BLaER1 (cell line): ENCODE results near the gene RTN3.

Experiments
- H3K27ac ChIP-seq: shearing (Covaris generic); formaldehyde crosslinking; 2 replicates; pipeline ENCODE4 v1.8.1; 2022
- H3K27me3 ChIP-seq: shearing (Covaris generic); formaldehyde crosslinking; 2 replicates; pipeline ENCODE4 v1.8.1; 2022
- H3K36me3 ChIP-seq: shearing (Covaris generic); formaldehyde crosslinking; 2 replicates; pipeline ENCODE4 v1.8.1; 2022
- H3K4me1 ChIP-seq: shearing (Covaris generic); formaldehyde crosslinking; 2 replicates; pipeline ENCODE4 v1.8.1; 2022
- H3K4me2 ChIP-seq: shearing (Covaris generic); formaldehyde crosslinking; 2 replicates; pipeline ENCODE4 v1.8.1; 2022
- H3K4me3 ChIP-seq: shearing (Covaris generic); formaldehyde crosslinking; 2 replicates; pipeline ENCODE4 v1.8.1; 2022
- H3K9ac ChIP-seq: shearing (Covaris generic); formaldehyde crosslinking; 2 replicates; pipeline ENCODE4 v1.8.1; 2022
- H3K9me3 ChIP-seq: shearing (Covaris generic); formaldehyde crosslinking; 2 replicates; pipeline ENCODE4 v1.8.1; 2022
- H4K20me1 ChIP-seq: shearing (Covaris generic); formaldehyde crosslinking; 2 replicates; pipeline ENCODE4 v1.8.1; 2022
- Cebpa-rat ChIP-seq: shearing (Covaris generic); IDR thresholded peaks from 2 replicates; pipeline ENCODE4 v1.8.1; 2022

RTN3 gene

GRCh38 chr11:63720611-63721010, 39.3 kb downstream of the RTN3 start:
- H3K27me3 ChIP-seq, result no peaks in the 10 kb centered on the region
- H3K4me1 ChIP-seq, result no peaks in the 10 kb centered on the region
- H3K9ac ChIP-seq, result no peak overlapping the region
- H3K36me3 ChIP-seq, result peaks cover 31% of the 10 kb centered on the region
- no peak overlapping the region for H3K4me2 ChIP-seq
- H3K9me3 ChIP-seq, result no peaks in the 10 kb centered on the region
- no peak for TF ChIP-seq Cebpa-rat
- peaks cover 86% of the 10 kb centered on the region for H4K20me1 ChIP-seq
- no peak overlapping the region for H3K27ac ChIP-seq
- H3K4me3 ChIP-seq, result no peak overlapping the region

DNA sequence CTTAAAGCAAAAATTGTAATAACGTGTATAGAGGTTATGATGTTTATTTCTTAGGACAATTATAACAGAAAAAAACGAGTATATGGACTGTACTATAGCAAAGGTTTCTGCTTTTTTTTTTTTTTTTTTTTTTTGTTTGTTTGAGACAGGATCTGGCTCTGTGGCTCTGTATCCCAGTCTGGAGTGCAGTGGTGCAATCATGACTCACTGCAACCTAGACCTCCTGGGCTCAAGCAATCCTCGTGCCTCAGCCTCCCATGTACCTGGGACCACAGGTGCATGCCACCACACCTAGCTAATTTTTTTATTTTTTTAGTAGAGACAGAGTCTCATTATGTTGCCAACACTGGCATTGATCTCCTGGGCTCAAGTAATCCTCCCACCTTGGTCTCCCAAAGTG, 48.0 kb downstream of the RTN3 start:
- H4K20me1 ChIP-seq, result peaks cover 25% of the 10 kb centered on the region
- no peak overlapping the region for H3K9ac ChIP-seq
- peaks cover 11% of the 10 kb centered on the region; the same call in 1 of the 2 replicates for H3K36me3 ChIP-seq
- no peak overlapping the region for H3K4me3 ChIP-seq
- H3K27me3 ChIP-seq, result no peaks in the 10 kb centered on the region
- H3K27ac ChIP-seq, result no peak overlapping the region
- H3K9me3 ChIP-seq, result no peaks in the 10 kb centered on the region
- no peak for TF ChIP-seq Cebpa-rat
- no peak overlapping the region for H3K4me2 ChIP-seq
- H3K4me1 ChIP-seq, result peaks cover 8% of the 10 kb centered on the region; the same call in 1 of the 2 replicates

GRCh38 chr11:63736864-63737263, 55.6 kb downstream of the RTN3 start:
- no peak overlapping the region for H3K4me3 ChIP-seq
- H3K9ac ChIP-seq, result no peak overlapping the region
- H4K20me1 ChIP-seq, result peaks cover 57% of the 10 kb centered on the region
- no peak overlapping the region for H3K4me2 ChIP-seq
- H3K9me3 ChIP-seq, result no peaks in the 10 kb centered on the region
- TF ChIP-seq Cebpa-rat, result no peak
- no peak overlapping the region for H3K27ac ChIP-seq
- peaks cover 17% of the 10 kb centered on the region for H3K36me3 ChIP-seq
- no peaks in the 10 kb centered on the region for H3K27me3 ChIP-seq
- H3K4me1 ChIP-seq, result peaks cover 14% of the 10 kb centered on the region; the same call in 1 of the 2 replicates

DNA sequence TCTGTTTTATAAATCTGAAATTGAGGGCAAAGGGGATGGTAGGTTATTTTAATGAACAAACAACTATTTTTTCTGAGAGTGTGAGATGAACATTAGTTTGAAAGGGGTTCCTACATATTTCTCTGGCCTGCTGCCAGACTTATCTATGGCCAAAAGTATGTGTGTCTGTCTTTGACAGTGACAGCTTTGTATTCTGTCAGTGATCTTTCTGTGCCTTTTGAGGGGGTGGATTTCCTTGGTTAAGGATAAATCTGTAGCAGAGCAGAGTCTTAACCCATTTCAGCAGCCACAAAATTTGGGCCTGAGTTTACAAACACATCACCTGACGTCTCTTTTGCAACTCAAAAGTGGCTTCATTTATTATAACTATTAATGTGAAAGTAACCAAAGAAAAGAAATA, 56.4 kb downstream of the RTN3 start:
- no peak overlapping the region for H3K27ac ChIP-seq
- H3K9ac ChIP-seq, result no peak overlapping the region
- no peak overlapping the region for H3K4me3 ChIP-seq
- no peaks in the 10 kb centered on the region for H3K27me3 ChIP-seq
- H3K4me1 ChIP-seq, result peaks cover 14% of the 10 kb centered on the region; the same call in 1 of the 2 replicates
- H3K9me3 ChIP-seq, result no peaks in the 10 kb centered on the region
- peaks cover 17% of the 10 kb centered on the region for H3K36me3 ChIP-seq
- peaks cover 57% of the 10 kb centered on the region for H4K20me1 ChIP-seq
- no peak for TF ChIP-seq Cebpa-rat
- H3K4me2 ChIP-seq, result no peak overlapping the region

GRCh38 chr11:63738720-63739360, 57.5 kb downstream of the RTN3 start:
- Histone ChIP-seq H3K27ac (no peak overlapping the region), H3K4me2 (no peak overlapping the region), H3K27me3 (no peaks in the 10 kb centered on the region), H3K9me3 (no peaks in the 10 kb centered on the region), H3K9ac (no peak overlapping the region), H3K4me1 (peaks cover 14% of the 10 kb centered on the region; the same call in 1 of the 2 replicates), H4K20me1 (peaks cover 57% of the 10 kb centered on the region), H3K4me3 (no peak overlapping the region), H3K36me3 (peaks cover 13% of the 10 kb centered on the region)
- TF ChIP-seq Cebpa-rat, result no peak

DNA sequence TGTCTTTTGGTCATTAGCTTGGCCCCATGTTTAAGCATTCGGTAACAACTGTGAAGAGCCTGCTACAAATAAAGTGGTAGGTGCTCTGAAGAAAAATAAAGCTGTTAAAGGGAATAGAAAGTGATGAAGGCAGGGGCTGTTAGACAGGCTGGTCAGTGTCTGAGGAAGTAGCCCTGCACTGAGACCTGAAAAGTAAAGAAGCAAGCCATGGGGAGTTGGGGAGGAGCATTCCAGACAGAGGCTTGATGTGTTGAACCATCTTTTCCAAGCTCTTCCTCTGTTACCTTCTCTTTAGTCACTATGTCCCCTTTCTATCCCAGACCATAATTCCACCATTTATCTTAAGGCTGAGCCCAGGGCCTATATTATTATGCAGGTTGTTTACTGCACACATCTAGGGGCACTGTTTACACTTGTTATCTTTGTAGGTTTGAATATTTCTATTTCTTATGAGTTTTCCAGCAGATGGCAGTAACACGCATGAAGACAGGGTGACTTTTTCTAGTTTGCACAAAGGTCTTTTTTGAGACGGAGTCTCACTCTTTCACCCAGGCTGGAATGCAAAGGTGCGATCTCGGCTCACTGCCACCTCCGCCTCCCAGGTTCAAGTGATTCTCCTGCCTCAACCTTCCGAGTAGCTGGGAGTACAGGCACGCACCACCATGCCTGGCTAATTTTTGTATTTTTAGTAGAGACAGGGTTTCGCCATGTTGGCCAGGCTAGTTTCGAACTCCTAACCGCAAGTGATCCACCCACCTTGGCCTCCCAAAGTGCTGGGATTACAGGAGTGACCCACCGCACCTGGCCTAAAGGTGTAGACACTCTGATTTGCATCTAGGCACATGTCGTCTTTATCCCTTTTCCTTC, 64.2 kb downstream of the RTN3 start:
- H3K4me2 ChIP-seq, result no peak overlapping the region
- no peaks in the 10 kb centered on the region for H3K27me3 ChIP-seq
- no peak overlapping the region for H3K4me3 ChIP-seq
- TF ChIP-seq Cebpa-rat, result no peak
- H3K27ac ChIP-seq, result no peak overlapping the region
- peaks cover 33% of the 10 kb centered on the region for H3K36me3 ChIP-seq
- no peak overlapping the region for H3K9ac ChIP-seq
- H3K9me3 ChIP-seq, result no peaks in the 10 kb centered on the region
- H4K20me1 ChIP-seq, result peaks cover 66% of the 10 kb centered on the region
- H3K4me1 ChIP-seq, result peaks cover 9% of the 10 kb centered on the region; the same call in 1 of the 2 replicates

DNA sequence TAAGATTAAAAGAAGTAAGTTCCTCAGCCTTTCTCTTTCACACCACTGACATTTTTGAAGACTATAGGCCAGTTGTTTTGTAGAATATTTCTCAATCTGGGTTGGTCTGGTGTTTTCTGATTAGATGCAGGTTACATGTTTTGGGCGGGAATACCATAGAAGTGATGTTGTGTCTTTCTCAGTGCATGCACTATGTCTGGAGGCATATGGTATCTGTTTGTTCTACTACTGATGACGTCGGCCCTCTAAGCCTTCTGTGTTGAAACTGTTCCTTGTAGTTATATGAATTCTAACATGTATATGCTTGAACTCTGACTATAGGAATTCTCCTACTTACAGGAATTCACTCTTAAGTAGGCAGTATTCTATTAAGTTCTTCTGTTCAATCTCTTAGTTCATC, 65.7 kb downstream of the RTN3 start:
- no peaks in the 10 kb centered on the region for H3K9me3 ChIP-seq
- no peak for TF ChIP-seq Cebpa-rat
- no peaks in the 10 kb centered on the region for H3K27me3 ChIP-seq
- peaks cover 9% of the 10 kb centered on the region; the same call in 1 of the 2 replicates for H3K4me1 ChIP-seq
- peaks cover 48% of the 10 kb centered on the region for H3K36me3 ChIP-seq
- H3K27ac ChIP-seq, result no peak overlapping the region
- no peak overlapping the region for H3K4me2 ChIP-seq
- no peak overlapping the region for H3K4me3 ChIP-seq
- peaks cover 56% of the 10 kb centered on the region for H4K20me1 ChIP-seq
- no peak overlapping the region for H3K9ac ChIP-seq

DNA sequence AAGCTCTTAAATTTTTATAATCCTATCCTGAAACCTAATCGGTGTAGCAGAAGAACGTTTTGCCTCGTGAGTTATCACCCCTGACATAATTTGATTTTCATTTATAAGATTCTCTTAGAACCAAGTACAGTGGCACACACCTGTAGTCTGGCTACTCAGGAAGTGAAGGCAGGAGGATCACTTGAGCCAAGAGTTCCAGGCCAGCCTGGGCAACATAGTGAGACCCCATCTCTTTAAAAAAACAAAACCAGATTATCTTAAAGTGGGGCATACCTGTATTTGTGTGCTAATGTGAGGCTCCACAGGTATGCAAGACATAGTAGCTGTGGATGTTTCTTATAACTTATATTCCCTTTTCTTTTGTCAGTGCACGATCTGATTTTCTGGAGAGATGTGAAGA, 68.3 kb downstream of the RTN3 start:
- peaks cover 9% of the 10 kb centered on the region; the same call in 1 of the 2 replicates for H3K4me1 ChIP-seq
- H3K27ac ChIP-seq, result no peak overlapping the region
- H3K9ac ChIP-seq, result no peak overlapping the region
- H3K36me3 ChIP-seq, result peaks cover 65% of the 10 kb centered on the region
- no peaks in the 10 kb centered on the region for H3K27me3 ChIP-seq
- H3K9me3 ChIP-seq, result no peaks in the 10 kb centered on the region
- peaks cover 55% of the 10 kb centered on the region for H4K20me1 ChIP-seq
- no peak overlapping the region for H3K4me2 ChIP-seq
- no peak overlapping the region for H3K4me3 ChIP-seq
- no peak for TF ChIP-seq Cebpa-rat

GRCh38 chr11:63756919-63757761, 75.8 kb downstream of the RTN3 start:
- TF ChIP-seq Cebpa-rat, result no peak
- H3K9me3 ChIP-seq, result no peaks in the 10 kb centered on the region
- no peak overlapping the region for H3K9ac ChIP-seq
- no peak overlapping the region for H3K27ac ChIP-seq
- H3K27me3 ChIP-seq, result no peaks in the 10 kb centered on the region
- no peak overlapping the region for H3K4me3 ChIP-seq
- peaks cover 87% of the 10 kb centered on the region for H3K36me3 ChIP-seq
- H3K4me1 ChIP-seq, result no peaks in the 10 kb centered on the region
- H3K4me2 ChIP-seq, result no peak overlapping the region
- peaks cover 29% of the 10 kb centered on the region for H4K20me1 ChIP-seq
